HG03558 (cell line): ENCODE results near the gene LYPLA2.

Experiments used
- ATAC-seq: cut with Tn5 transposase; IDR thresholded peaks from one replicate; pipeline ENCODE4 v1.9.1; 2021; ENCODE audit warnings: moderate number of reproducible peaks; ENCODE audit not compliant: unreplicated experiment; ENCODE audit errors: extremely low read depth

Gene LYPLA2

GRCh38 chr1:23790696-23791515 lies at the start of gene LYPLA2:
Gene LYPLA2 (plus strand): TSS chr1:23791145. CDS start chr1:23792683, 1,538 bp downstream.
- no peak for ATAC-seq

GRCh38 chr1:23741609-23742008 lies 49.3 kb upstream of the LYPLA2 start:
- ATAC-seq, result no peak

GRCh38 chr1:23742670-23743286 lies 48.2 kb upstream of the LYPLA2 start:
- ATAC-seq, result no peak

- ATAC-seq, result peak; percentile 59
These were observed 47.4 kb upstream of the LYPLA2 start, which contains the start of gene ELOA for GRCh38 chr1:23743287-23744152. Gene ELOA (plus strand): TSS chr1:23743471. CDS start chr1:23743504, 33 bp downstream.

- ATAC-seq, result no peak
These were observed 45.4 kb upstream of the LYPLA2 start for GRCh38 chr1:23745515-23745914.

DNA sequence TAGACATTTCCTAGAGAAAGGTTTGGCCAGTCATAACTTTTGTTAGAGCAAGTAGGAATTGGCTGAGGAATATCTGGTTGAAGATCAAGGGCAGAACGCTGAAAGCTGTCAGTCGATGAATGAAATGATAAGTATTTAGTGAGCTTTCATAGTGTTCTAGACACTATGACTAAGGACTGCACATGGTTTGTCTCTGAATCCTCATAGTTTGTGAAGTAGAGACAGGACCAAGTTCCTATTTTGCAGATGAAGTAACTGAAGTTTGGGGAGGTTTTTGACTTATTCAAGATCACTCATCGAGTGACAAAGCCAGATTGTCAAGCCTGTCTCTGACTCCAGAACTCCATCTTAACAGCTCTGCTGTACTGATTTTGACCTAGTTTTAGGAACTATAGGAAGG lies 42.9 kb upstream of the LYPLA2 start:
- no peak for ATAC-seq

DNA sequence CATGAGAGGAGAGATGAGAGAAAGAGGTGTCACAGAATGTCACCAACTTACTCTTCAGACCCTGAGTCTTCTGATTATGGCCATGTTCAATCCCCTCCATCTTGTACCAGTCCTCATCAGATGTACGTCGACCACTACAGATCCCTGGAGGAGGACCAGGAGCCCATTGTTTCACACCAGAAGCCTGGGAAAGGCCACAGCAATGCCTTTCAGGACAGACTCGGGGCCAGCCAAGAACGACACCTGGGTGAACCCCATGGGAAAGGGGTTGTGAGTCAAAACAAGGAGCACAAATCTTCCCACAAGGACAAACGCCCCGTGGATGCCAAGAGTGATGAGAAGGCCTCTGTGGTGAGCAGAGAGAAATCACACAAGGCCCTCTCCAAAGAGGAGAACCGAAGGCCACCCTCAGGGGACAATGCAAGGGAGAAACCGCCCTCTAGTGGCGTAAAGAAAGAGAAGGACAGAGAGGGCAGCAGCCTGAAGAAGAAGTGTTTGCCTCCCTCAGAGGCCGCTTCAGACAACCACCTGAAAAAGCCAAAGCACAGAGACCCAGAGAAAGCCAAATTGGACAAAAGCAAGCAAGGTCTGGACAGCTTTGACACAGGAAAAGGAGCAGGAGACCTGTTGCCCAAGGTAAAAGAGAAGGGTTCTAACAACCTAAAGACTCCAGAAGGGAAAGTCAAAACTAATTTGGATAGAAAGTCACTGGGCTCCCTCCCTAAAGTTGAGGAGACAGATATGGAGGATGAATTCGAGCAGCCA lies 39.7 kb upstream of the LYPLA2 start:
- no peak for ATAC-seq

GRCh38 chr1:23751815-23752200 lies 39.1 kb upstream of the LYPLA2 start:
- no peak for ATAC-seq

GRCh38 chr1:23752909-23753308 lies 38.0 kb upstream of the LYPLA2 start:
- no peak for ATAC-seq

DNA sequence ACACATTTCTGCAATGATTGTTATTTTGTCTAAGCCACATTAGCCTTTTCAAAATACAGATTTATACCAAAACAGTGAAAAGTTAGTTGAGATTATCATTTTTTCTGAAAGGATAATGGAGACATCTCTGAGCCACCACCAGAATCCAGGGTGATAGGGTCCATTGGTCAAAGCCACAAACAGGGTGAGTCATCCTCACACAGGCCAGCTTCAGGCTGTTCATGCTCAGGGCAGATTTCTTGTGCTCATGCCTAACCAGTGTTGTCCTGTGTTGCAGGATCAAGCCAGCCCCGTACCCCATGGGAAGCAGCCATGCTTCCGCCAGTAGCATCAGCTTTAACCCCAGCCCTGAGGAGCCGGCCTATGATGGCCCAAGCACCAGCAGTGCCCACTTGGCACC lies 34.3 kb upstream of the LYPLA2 start:
- no peak for ATAC-seq

DNA sequence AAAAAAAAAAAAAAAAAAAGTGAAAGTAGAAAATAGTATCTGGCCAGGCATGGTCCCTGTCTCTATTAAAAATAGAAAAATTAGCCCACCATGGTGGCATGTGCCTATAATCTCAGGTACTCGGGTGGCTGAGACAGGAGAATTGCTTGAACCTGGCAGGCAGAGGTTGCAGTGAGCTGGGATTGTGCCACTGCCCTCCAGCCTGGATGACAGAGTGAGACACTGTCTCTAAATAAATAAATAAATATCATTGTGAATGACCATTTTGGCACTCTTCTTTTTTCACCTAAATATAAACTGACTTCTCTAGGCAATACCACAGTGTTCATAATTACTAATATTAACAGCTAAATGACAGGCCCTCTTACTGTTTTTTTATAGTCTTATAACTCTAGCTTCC lies 33.1 kb upstream of the LYPLA2 start:
- no peak for ATAC-seq

DNA sequence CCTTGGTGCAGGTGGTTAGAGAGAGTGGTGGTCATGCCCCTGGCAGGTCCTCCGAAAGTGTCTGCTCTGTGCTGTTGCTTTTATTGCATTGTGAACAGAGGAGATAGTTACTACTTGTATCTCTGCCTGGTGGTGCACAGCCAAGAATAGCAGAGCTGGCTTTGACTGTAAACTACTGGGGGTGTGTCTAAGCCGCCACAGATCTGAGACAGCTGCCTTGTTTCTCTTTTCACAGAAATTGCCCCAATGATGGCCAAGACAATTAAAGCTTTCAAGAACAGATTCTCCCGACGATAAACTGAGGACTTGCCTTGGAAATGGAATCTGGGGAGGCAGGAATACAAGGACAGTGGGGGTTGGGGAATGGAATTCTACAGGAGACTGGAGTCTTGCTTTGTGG lies 31.7 kb upstream of the LYPLA2 start:
- no peak for ATAC-seq

DNA sequence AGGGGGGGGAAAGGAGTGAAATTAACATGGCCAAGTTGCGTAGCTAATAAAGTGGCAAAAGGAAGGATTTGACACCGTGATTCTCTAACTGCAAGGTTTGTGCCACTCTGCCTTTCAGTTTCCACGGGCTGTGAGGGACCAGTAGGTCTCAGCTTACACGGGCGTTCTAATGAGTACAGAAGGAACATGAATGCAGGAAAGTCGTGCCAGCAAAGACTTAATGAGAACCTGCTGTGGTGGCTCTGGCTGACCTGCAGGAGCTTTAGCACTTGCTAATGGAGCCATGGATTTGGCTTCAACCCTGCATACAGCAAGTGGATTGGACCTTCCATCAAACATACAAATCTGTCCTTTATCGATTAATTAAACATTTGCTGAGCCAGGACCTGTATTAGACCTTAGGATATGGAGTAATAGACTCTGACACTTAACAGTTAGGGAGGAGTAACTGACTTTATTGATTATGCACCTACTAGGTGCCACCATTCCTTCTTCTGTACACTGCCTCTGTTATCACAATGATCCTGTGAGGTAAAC lies 27.8 kb upstream of the LYPLA2 start:
- ATAC-seq, result no peak

DNA sequence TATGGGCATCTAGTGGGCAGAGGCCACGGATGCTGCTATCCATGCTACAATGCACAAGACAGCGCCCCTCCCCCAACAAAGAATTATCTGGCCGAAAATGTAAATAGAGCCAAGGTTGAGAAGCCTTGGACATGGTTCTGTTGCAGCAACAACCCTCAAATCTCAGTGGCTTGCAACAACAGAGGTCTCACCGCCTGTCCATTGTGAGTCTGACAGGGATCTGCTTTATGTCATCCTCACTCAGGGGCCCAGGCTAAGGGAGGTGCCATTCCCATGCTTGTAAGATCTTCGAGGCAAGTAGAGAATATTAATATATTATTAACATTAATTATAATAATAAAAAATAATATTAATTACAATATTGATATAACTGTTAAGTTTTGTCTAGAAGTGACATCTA lies 22.2 kb upstream of the LYPLA2 start:
- no peak for ATAC-seq

DNA sequence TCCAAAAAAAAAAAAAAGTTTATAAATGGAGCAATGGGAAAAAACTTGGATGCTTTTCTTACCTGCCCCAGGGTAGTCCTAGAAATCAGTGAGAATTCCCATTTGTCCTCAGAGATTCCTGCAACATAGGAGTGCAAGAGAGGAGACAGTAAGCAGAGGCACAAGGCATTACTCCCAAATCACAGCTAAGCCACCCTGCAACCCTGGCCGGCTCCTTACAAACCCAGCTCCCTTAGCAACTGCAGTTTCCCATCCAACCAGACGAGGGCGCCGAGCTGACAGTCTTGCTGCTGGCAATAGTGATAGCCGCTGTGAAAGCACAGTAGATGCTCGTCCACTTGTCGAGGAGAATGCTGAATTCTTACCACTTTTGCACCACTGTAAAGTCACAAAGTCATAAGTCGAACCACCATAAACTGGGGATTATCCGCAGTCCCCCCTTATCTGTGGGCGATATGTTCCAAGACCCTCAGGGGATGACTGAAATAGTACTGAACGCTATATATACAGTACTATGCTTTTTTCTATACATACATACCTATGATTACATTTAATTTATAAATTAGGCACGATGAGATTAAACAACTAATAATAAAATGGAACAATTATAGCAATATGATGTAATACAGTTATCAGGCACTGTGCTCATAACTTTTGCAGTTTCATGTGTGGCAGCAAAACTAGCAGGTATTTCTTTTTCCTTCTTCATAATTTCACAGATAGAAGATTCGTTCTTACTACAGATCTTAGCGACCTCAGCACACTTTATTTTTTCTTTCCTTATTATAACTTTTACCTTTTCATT lies 18.7 kb upstream of the LYPLA2 start:
- no peak for ATAC-seq

- ATAC-seq, result no peak
These were observed 18.1 kb upstream of the LYPLA2 start for GRCh38 chr1:23772854-23773242.

DNA sequence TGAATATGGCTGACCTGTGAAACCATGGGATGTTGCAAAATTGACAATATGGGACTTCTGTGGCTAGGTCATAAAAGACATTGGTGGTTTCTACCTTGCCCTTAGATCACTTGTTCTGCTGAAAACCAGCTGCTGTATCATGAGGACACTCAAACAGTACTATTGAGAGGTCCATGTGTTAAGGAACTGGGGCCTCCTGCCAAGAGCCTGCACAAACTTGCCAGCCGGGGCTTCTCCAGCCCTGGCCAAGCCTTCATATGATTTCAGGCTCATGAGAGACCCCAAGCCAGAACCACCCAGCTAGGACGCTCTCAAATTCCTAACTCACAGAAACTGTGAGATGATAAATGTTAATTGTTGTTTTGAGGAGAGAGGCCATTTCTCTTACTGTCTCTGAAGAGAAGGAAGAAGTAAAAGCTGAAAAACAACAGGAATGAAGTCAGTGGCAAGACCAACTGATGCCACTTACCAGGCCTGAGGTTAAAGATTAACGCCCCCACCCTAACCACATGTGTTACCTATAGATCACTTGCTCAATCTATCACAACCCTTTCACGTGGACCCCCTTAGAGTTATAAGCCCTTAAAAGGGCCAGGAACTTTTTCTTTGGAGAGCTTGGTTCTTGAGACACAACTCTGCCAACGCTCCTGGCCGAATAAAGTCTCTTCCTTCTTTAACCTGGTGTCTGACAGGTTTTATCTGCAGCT lies 16.6 kb upstream of the LYPLA2 start:
- no peak for ATAC-seq

GRCh38 chr1:23776217-23776616 lies 14.7 kb upstream of the LYPLA2 start:
- no peak for ATAC-seq
